Subcutaneous abdominal adipose tissue (tissue), 5 donors: ENCODE measurements around the gene LRRIQ4.

ENCODE experiments used
- H3K27ac ChIP-seq: one replicate; pipeline ENCODE4 v1.7.0; 2013; ENCODE audit warnings: low read depth, mild to moderate bottlenecking, inconsistent platforms, low read length, moderate library complexity
- H3K27me3 ChIP-seq, 5 donors: one replicate each; pipeline ENCODE4 v1.7.0; 2013; ENCODE audit warnings: low read length in 5 of 5, inconsistent platforms in 1 of 5; ENCODE audit not compliant: control insufficient read depth in 5 of 5, insufficient read depth in 4 of 5
- H3K36me3 ChIP-seq, 5 donors: one replicate each; pipeline ENCODE4 v1.7.0; 2013; ENCODE audit warnings: low read length in 5 of 5; ENCODE audit not compliant: control insufficient read depth in 5 of 5, insufficient read depth in 5 of 5
- H3K4me1 ChIP-seq, 5 donors: one replicate each; pipeline ENCODE4 v1.7.0; 2013; ENCODE audit warnings: low read length in 5 of 5, mild to moderate bottlenecking in 3 of 5, moderate library complexity in 1 of 5; ENCODE audit not compliant: control insufficient read depth in 5 of 5, insufficient read depth in 5 of 5
- H3K4me3 ChIP-seq, 5 donors: one replicate each; pipeline ENCODE4 v1.7.0; 2013; ENCODE audit warnings: low read length in 5 of 5, low read depth in 1 of 5
- H3K9ac ChIP-seq, 5 donors: one replicate each; pipeline ENCODE4 v1.7.0; 2013; ENCODE audit warnings: low read length in 5 of 5, mild to moderate bottlenecking in 4 of 5, moderate library complexity in 3 of 5
- H3K9me3 ChIP-seq, 5 donors: one replicate each; pipeline ENCODE4 v1.7.0; 2013; ENCODE audit warnings: low read length in 5 of 5; ENCODE audit not compliant: control insufficient read depth in 5 of 5
- donor health status: healthy.
- donor health status: healthy.
- donor health status: healthy.
- donor health status: healthy.
- donor health status: healthy.

The LRRIQ4 gene

DNA sequence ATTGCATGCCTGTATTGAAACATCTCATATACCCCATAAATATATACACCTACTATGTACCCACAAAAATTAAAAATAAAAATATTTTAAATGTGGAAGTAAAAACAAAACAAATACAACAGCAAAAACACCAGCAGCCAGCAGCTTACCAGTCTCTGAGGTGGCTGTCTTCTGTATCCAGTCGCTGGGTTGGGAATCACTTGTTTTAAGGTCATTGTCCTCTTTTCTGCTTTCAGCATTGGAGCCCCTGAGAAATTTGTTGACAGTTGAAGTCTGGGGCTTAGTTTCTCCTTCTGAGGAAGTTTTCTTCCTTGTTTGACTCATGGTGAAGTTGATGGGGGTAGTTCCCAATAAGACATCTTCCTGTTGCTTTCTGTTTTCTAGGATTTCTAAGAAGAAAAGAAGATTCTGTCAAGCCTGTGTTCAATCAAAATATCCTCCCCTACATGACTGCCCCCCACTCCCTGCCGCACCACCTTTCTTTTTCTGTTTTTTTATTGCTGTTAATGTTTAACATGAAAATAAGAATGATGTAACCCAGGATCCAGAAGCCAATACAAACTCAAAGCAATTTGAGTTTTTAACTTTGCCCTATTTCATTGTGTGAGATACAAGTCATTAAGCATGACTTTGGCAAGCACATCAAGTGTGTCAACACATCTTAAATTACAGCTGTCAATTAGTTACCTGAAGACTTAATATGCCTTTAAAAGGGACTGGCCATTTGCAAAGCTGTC is 57.0 kb downstream of the LRRIQ4 start, which contains the start of gene LRRC31:
Gene LRRC31, minus strand, starts transcription at position 452 of the 737 bp plus-strand sequence. Its CDS starts 128 bp downstream, at position 324.
- Histone ChIP-seq H3K27ac (no peak within 1 kb of the TSS), H3K4me3 (no peak within 1 kb of the TSS), H3K36me3 (no peaks in the 10 kb centered on the region), H3K9me3 (no peaks in the 10 kb centered on the region), H3K4me1 (peaks cover 0 to 6% (median 0%) of the 10 kb centered on the region in 5 donors), H3K27me3 (no peaks in the 10 kb centered on the region), H3K9ac (no peak within 1 kb of the TSS)

DNA sequence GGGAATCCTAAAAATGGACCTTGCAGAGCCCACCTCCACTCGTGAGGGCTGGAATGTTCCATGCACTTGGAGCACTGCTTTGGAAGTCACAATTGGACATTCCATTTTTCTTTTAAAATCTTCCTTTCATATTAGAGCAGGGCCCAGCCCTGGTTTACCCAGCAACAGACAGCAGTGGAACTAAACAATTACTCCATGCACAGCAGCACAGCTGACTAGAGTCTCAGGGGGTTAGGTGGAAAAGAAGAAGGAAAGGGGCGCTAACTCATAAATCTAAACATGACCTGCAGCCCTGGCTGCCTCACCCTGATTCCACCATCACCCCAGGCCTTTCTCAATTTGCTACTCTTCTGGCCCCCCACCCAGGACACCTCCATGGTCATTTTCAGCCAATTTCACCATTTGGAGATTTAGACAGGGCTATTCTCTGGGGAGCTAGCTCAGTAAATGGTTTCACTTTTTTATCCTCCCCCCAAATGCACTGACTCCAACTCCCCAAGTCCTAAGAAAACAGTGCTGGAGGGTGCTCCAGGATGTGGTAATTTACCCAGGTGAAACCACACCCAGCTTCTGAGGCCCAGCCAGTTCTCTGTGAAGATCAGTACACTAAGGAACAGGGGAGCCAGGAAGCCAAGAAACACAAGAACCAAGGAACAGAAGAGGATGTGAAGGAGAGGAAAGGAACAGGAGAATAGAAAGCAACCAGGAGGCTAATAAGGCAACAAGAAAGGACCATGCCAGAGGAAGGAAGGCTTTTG is 58.6 kb downstream of the LRRIQ4 start:
- Histone ChIP-seq H3K4me1 (peaks cover 0 to 6% (median 0%) of the 10 kb centered on the region in 5 donors), H3K9me3 (no peaks in the 10 kb centered on the region), H3K4me3 (no peak overlapping the region), H3K9ac (no peak overlapping the region), H3K36me3 (no peaks in the 10 kb centered on the region), H3K27me3 (no peaks in the 10 kb centered on the region), H3K27ac (no peak overlapping the region)

DNA sequence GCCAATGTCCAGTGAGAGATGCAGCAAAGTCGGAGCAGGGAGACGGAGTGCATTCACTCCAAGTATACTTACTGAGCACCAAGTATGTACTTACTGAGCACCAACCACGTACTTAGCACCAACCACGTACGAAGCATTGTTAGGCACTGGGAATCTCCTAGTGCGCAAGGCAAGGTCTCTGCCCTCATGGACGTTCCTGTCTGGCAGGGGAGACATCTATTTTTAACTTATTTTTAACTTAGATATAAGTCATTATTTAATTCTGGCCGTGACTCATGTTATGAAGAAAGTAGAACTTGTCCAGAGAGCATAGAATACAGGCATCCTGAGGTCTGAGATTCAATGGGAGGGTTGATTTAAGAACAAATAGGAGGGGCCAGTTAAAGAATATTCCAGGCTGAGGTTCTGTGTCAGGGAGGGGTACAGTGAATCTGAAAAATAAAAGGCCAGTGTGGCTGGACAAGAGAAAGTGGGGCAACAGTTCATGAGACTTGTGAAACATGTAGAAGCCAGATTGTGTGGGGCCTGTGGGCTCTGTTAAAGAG is 66.4 kb downstream of the LRRIQ4 start:
- peaks cover 0 to 22% (median 15%) of the 10 kb centered on the region in 5 donors for H3K4me1 ChIP-seq
- no peaks in the 10 kb centered on the region for H3K27me3 ChIP-seq
- H3K9ac ChIP-seq = peak overlapping the region in 1 of 5 donors; percentile 48
- H3K4me3 ChIP-seq = no peak overlapping the region
- no peaks in the 10 kb centered on the region for H3K9me3 ChIP-seq
- no peak overlapping the region for H3K27ac ChIP-seq
- no peaks in the 10 kb centered on the region for H3K36me3 ChIP-seq

DNA sequence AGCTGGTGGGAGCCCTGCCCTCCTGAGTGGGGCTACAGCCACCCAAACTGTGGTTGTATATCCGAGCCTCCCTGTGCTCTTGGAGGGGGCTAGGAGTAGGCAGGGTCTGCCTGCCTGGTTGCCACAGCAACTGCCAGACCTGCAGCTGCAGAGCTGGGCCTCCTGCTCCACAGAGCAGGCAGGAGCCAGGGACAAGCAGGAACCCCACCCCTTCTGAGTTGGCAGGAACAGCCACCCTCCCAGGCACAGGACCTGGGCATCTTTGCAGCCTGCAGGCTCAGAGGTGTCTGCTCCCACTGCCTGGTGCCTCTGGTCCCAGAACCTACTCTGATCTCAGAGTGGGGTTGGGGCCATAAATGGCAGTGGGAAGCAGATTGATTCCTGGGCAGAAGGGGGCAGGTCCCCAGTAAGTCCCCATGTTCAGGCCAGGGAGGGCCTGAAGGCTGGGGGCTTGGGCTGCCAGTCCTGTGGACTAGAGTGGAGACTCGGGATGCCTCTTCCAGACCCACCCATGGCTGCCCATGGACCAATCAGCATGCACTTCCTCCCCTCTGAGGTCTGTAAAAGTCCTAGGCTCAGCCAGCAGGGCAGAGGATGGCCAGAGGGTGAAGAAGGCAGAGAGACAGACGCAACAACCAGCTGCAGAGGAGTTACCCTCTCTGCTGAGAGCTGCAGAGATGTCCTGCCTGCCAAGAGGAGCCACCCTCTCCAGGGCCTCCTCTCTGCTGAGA is 67.3 kb downstream of the LRRIQ4 start:
- no peaks in the 10 kb centered on the region for H3K9me3 ChIP-seq
- no peaks in the 10 kb centered on the region for H3K36me3 ChIP-seq
- H3K27me3 ChIP-seq = no peaks in the 10 kb centered on the region
- no peak overlapping the region for H3K4me3 ChIP-seq
- no peak overlapping the region for H3K9ac ChIP-seq
- H3K27ac ChIP-seq = no peak overlapping the region
- H3K4me1 ChIP-seq = peaks cover 0 to 22% (median 15%) of the 10 kb centered on the region in 5 donors

DNA sequence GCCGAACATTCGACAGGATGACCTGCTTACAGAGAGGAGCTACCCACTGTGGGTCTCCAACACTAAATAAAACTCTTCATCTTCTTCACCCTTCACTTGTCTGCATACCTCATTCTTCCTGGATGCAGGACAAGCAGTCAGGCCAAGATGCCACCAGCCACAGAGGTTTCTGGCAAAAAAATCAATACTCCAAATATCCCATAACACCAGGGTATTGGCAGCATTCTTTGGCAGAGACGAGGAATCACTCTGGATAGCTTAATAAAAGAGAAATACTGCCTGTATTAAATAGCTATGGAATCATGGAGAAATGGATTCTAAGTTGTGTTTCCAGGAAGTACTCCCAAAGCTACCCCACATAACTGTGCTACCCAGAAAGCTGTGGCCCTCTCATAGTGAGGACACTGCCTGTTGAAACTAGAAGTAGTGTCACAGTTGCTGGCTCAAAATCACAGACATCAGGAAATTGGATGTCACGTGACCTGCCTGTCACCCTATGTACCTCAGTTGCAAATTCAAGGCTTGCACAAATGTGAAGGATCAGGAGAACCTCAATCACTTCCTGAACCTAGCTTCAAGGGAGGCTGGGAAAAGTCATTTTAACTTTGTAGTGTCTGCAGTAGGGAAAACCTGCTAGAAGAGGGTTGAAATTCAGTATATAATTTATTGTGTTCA is 68.0 kb downstream of the LRRIQ4 start:
- Histone ChIP-seq H3K27ac (no peak overlapping the region), H3K9me3 (no peaks in the 10 kb centered on the region), H3K4me1 (peaks cover 0 to 23% (median 15%) of the 10 kb centered on the region in 5 donors), H3K9ac (no peak overlapping the region), H3K4me3 (no peak overlapping the region), H3K36me3 (no peaks in the 10 kb centered on the region), H3K27me3 (no peaks in the 10 kb centered on the region)

DNA sequence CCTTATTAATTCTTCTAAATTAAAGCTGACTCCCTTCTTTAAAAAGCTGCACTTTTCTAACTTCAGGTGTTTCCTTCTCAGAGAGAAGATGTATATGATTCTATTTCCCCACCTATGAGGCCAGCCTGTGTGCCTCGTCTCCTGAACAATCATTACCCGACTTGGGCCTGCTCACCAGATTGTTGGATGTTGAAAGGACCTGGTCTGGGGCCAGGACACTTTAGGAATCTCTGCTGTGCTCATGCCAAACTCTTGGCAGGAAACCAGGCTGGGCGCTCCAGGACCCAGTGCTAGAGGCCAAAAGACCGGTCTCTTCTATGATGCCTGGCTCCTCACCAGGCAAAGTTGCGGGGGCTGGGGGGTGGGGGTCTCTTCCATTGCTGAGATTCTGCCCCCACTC is 74.0 kb downstream of the LRRIQ4 start:
- no peak overlapping the region for H3K4me3 ChIP-seq
- peaks cover 0 to 15% (median 0%) of the 10 kb centered on the region in 5 donors for H3K4me1 ChIP-seq
- no peaks in the 10 kb centered on the region for H3K9me3 ChIP-seq
- H3K36me3 ChIP-seq = no peaks in the 10 kb centered on the region
- H3K27me3 ChIP-seq = no peaks in the 10 kb centered on the region
- peak overlapping the region; percentile 31 for H3K27ac ChIP-seq
- peak overlapping the region in 1 of 5 donors; percentile 32 for H3K9ac ChIP-seq
